SK-N-MC (cell line): Measurements from ENCODE around the gene FREM3.

Source experiments
- EZH2 ChIP-seq: fragments of 200-600 bp; sonication (generic); IDR thresholded peaks from one replicate; pipeline ENCODE4 v1.6.1; 2017; ENCODE audit warnings: antibody characterized with exemption
- POLR2AphosphoS5 ChIP-seq: IDR thresholded peaks from 2 replicates; pipeline ENCODE4 v1.6.1; 2012; ENCODE audit warnings: mild to moderate bottlenecking, low read depth, low read length, borderline replicate concordance

DNA sequence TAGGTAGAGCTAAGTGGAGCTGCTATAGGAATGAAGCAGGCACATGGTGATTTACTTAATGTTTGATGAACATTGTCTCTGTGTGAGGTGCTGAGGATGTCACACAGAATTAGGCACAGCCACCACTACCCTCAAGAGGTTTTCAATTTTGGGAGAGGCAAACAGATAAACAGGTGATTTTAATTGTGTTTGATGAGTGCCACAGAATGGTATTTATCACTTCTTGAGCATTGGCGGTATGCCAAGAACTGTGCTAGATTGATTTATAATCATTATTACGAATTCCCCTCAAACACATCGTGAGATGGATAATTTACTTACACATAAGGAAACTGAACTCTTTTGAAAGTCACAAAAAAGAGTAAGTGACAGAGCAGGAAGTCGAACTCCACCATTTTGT, 74.8 kb downstream of the FREM3 start:
- TF ChIP-seq EZH2 = no peak
- TF ChIP-seq POLR2AphosphoS5 = no peak
